ENCODE results near the gene PPA1. TPM values are rescaled to one million over a fixed set of nuclear protein-coding genes. Genes with fewer than 3 reads are reported as not detected.

The PPA1 gene
- total RNA-seq, 1 experiment from 2014 or later = 234 TPM

DNA sequence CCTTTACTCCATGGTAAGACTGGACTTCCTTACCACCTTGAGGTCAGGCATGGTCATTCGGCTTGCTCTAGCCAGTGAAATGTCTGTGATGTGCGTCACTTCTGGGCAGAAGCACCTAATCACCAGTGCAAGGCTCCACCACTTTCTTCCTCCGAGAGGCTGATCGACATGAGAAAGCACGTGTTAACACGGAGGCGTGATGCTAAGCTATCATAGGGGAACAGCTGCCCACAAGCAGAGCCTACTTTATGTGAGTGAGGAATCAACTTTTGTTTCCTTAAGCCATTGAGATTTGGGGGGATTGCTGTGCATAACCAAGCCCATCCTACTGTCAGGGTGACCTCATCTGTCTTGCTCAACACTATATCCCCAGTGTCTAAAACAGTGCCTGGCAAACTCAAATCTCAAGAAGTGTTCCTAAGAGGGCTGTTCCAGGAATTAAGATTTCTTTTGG lies 39.8 kb downstream of the PPA1 start:
- Histone ChIP-seq H3K4me3 (replicated peaks in 1 of 2; ENCODE audit: low read depth in 1 of 2, low read length in 2 of 2) (no peak overlapping the region), H3K4me1 (ENCODE audit: control insufficient read depth in 1 of 2, insufficient read depth in 2 of 2, low read length in 2 of 2) (no peaks in the 10 kb centered on the region), H3K9ac (ENCODE audit: low read length) (no peak overlapping the region), H3K9me3 (ENCODE audit: control insufficient read depth in 1 of 2, insufficient read depth in 1 of 2, low read depth in 1 of 2, low read length in 2 of 2) (no peaks in the 10 kb centered on the region), H4K20me1 (ENCODE audit: insufficient read depth) (0 out of 2 replicates have a peak, but pooled peaks cover 3% of the 10 kb centered on the region), H3K36me3 (ENCODE audit: control insufficient read depth in 1 of 2, insufficient read depth in 2 of 2, low read length in 2 of 2) (peaks cover 0 to 7% of the 10 kb centered on the region in 2 experiments; a peak in 2 of 4 replicates), H3K79me2 (ENCODE audit: insufficient read depth, low read length) (no peaks in the 10 kb centered on the region), H3K4me2 (ENCODE audit: low read length) (no peak overlapping the region), H3K27ac (ENCODE audit: low read depth, low read length) (no peak overlapping the region), H2AFZ (ENCODE audit: low read depth, low read length, poor library complexity, severe bottlenecking) (no peak overlapping the region), H3K9me2 (ENCODE audit: insufficient read depth) (no peaks in the 10 kb centered on the region), H3K27me3 (ENCODE audit: insufficient read depth, low read length) (no peaks in the 10 kb centered on the region)
- ChIA-PET RAD21 (ENCODE audit: low non-redundant PET in 1 of 2, low total read pairs in 2 of 2, uncharacterized antibody in 2 of 2, unreplicated experiment in 2 of 2) (no interaction called here), POLR2A (no interaction called here), CTCF (no interaction called here)
- no peak for DNase-seq (ENCODE audit: low read depth, low spot score)
- TF ChIP-seq ELF1 (IDR thresholded peaks at IDR 0.05; ENCODE audit: borderline replicate concordance, low read depth) (no peak), TCF7L2 (IDR thresholded peaks at IDR 0.05; ENCODE audit: borderline replicate concordance, extremely low read depth, insufficient read depth, insufficient read length) (no peak), JUND (IDR thresholded peaks at IDR 0.05) (no peak), EZH2phosphoT487 (IDR thresholded peaks at IDR 0.05; ENCODE audit: borderline replicate concordance) (no peak), ATF3 (IDR thresholded peaks at IDR 0.05) (no peak)
- TF ChIP-seq, protein P1, sequence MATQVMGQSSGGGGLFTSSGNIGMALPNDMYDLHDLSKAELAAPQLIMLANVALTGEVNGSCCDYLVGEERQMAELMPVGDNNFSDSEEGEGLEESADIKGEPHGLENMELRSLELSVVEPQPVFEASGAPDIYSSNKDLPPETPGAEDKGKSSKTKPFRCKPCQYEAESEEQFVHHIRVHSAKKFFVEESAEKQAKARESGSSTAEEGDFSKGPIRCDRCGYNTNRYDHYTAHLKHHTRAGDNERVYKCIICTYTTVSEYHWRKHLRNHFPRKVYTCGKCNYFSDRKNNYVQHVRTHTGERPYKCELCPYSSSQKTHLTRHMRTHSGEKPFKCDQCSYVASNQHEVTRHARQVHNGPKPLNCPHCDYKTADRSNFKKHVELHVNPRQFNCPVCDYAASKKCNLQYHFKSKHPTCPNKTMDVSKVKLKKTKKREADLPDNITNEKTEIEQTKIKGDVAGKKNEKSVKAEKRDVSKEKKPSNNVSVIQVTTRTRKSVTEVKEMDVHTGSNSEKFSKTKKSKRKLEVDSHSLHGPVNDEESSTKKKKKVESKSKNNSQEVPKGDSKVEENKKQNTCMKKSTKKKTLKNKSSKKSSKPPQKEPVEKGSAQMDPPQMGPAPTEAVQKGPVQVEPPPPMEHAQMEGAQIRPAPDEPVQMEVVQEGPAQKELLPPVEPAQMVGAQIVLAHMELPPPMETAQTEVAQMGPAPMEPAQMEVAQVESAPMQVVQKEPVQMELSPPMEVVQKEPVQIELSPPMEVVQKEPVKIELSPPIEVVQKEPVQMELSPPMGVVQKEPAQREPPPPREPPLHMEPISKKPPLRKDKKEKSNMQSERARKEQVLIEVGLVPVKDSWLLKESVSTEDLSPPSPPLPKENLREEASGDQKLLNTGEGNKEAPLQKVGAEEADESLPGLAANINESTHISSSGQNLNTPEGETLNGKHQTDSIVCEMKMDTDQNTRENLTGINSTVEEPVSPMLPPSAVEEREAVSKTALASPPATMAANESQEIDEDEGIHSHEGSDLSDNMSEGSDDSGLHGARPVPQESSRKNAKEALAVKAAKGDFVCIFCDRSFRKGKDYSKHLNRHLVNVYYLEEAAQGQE (IDR thresholded peaks at IDR 0.05; ENCODE audit: low read depth) = no peak
- ATAC-seq = no peak
- intact Hi-C loops (cut with micrococcal nuclease) = no loop called here
- no TSS peak for BruUV-seq (replicated peaks)

Measured in HCT116 (cell line).